MG63 (cell line): ENCODE measurements around the gene IL27RA. TPM values are rescaled to one million over a fixed set of nuclear protein-coding genes. Genes with fewer than 3 reads are reported as not detected.

Experiments used
- DNase-seq: peaks from one replicate; pipeline ENCODE4 v3.0.0-alpha.2; 2020
- H3K27me3 ChIP-seq: fragments of 250-450 bp; sonication (Bioruptor Pico); 2 replicates; pipeline ENCODE4 v1.5.1; 2020; ENCODE audit warnings: mild to moderate bottlenecking, moderate library complexity
- H3K36me3 ChIP-seq: fragments of 250-450 bp; sonication (Bioruptor Pico); 2 replicates; pipeline ENCODE4 v1.5.1; 2020; ENCODE audit warnings: mild to moderate bottlenecking, moderate library complexity
- H3K4me3 ChIP-seq: fragments of 250-450 bp; sonication (Bioruptor Pico); 2 replicates; pipeline ENCODE4 v1.5.1; 2020; ENCODE audit warnings: mild to moderate bottlenecking, moderate library complexity
- H3K9me3 ChIP-seq: fragments of 250-450 bp; sonication (Bioruptor Pico); 2 replicates; pipeline ENCODE4 v1.5.1; 2020; ENCODE audit warnings: mild to moderate bottlenecking, moderate library complexity
- total RNA-seq: library from RNA; depleted of rRNA; stranded (reverse); fragments of >200 nt; shearing (Covaris generic); gene quantifications from 2 replicates; pipeline ENCODE4 v1.2.3, GENCODE V29; 2014; ENCODE audit warnings: low replicate concordance; rRNA removed

IL27RA gene
- 3.3 and 8.4 TPM in 2 replicates for total RNA-seq

DNA sequence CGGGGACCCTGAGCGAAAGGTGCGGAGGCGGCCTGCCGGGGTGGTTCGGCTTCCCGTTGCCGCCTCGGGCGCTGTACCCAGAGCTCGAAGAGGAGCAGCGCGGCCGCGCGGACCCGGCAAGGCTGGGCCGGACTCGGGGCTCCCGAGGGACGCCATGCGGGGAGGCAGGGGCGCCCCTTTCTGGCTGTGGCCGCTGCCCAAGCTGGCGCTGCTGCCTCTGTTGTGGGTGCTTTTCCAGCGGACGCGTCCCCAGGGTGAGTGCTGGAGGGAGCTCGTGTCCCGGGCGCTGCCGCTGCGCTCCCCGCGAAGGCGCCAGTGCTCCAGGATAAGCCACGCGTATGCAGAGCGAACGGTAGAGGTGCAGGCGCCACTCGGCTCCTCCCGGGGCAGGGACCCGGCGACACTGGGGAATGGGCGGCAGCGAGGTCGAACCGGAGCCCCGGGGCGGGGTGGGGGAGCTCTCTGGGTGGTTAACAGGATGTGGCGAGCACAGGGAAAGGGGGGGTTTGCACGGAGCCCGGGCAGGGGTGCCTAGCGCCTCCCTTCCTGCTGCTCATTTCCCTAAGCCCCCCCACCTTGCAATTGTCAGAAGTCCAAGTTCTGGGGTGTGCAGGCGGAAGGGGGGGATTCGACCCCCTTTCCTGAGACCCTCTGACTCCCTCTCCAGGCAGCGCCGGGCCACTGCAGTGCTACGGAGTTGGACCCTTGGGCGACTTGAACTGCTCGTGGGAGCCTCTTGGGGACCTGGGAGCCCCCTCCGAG lies at the start of gene IL27RA:
TSS of gene IL27RA (plus strand) at position 44 of the 762 bp plus-strand sequence. CDS start at position 155, 111 bp downstream.
- DNase-seq, result peak; percentile 70
- H3K27me3 ChIP-seq, result peaks cover 5% of the 10 kb centered on the region; the same call in 1 of the 2 replicates
- H3K4me3 ChIP-seq, result peak within 1 kb of the TSS; percentile 58
- no peaks in the 10 kb centered on the region for H3K9me3 ChIP-seq
- H3K36me3 ChIP-seq, result no peaks in the 10 kb centered on the region

DNA sequence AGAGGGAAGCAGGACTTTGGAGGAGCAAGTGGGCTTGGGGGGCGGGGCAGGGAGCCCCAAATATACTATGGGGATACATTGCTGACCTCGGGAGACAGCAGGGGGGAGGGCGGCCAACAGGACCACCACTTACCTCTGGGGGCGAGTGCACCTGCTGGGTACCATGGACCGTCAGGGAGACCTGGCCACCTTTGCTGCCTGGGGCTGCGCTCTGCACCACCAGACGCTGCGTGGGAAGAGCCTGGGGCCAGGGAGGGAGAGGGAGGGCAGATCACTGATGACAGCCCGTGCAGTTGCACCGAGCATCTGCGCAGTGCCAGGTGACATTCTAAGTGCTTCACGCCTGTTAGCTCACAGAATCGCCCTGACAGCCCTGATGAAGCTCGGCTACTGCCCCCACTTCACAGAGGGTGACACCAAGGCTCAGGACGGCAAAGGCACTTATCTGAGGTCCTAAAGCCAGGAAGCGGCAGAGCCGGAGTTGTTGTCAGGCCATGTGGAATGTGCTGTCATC lies 49.5 kb upstream of the IL27RA start:
- Histone ChIP-seq H3K27me3 (no peaks in the 10 kb centered on the region), H3K4me3 (no peak overlapping the region), H3K36me3 (no peaks in the 10 kb centered on the region; the same call in 1 of the 2 replicates), H3K9me3 (no peaks in the 10 kb centered on the region)
- no peak for DNase-seq

DNA sequence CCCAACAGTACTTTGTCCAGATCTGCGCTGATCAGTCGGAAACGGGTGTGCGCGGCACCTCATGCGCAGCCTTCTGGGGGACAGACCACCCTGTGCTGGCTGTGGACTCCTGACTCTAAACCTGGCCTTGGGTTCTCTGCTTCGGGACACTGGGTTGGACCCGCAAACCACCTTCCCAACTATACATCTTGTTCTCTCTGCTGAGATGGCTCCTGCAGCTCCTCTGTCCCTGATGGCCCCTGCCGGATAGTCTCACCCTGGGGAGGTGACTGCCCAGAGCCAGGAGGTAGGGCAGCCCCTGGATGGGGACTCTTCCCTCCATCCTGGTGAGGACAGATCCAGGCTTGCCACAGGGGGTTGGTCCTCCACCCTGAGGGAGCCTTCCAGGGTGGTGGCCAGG lies 48.8 kb upstream of the IL27RA start:
- H3K9me3 ChIP-seq, result no peaks in the 10 kb centered on the region
- no peak for DNase-seq
- no peak overlapping the region for H3K4me3 ChIP-seq
- no peaks in the 10 kb centered on the region; the same call in 1 of the 2 replicates for H3K36me3 ChIP-seq
- no peaks in the 10 kb centered on the region for H3K27me3 ChIP-seq

DNA sequence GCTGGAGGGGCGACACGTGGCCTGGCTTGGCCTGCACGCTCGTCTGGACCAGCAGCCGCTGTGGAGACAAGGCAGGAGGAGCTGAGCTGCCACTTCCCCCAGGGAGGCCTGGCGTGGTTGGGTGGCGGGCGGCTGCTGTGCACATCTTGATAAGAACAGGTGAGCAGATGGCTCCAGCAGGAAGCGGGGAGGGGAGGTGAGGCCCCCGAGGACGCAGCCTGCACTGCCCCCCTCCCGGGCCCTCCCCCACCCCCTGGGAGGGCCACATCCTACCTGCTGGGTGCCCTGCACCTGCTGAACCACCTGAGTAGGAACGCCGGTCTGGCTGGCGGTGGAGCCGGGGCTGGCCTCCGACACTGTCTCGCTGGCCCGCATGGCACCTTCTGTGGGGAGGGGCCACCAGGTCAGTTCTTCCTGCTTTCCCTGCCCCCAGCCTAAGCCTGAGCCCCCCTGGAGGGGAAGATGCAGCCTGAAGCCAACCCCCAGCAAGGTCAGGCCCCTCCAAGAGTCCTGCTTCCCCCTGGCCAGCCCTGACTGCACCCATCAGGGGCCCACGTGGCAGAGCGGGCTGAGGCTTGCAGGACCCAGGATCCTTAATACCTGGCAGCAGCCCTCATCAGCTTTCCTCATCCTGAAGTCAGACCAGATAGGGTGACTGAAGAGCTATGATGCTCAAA lies 48.2 kb upstream of the IL27RA start:
- no peak for DNase-seq
- no peaks in the 10 kb centered on the region for H3K27me3 ChIP-seq
- no peaks in the 10 kb centered on the region; the same call in 1 of the 2 replicates for H3K36me3 ChIP-seq
- H3K9me3 ChIP-seq, result no peaks in the 10 kb centered on the region
- H3K4me3 ChIP-seq, result no peak overlapping the region

DNA sequence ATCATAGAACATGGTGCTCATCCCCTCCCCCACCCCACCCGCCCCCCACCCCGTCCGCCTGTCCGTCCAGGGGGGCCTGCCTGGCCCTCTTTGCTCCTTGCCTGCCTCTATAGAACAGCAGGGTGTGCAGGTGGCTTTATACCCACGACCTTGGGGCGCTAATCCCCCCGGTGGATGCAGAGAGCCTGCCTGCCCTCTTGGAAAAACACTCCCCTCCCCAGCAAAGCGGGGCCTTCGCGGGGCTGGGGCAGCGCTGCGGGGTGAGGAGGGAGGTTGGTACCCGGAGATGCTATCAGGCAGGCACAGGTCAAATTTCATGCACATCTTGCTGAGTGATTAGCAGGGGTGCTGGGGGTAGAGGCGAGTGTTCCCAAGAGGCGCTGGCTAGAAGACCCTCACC lies 47.4 kb upstream of the IL27RA start:
- H3K27me3 ChIP-seq, result no peaks in the 10 kb centered on the region
- no peak overlapping the region for H3K4me3 ChIP-seq
- DNase-seq, result no peak
- H3K9me3 ChIP-seq, result no peaks in the 10 kb centered on the region
- no peaks in the 10 kb centered on the region; the same call in 1 of the 2 replicates for H3K36me3 ChIP-seq

DNA sequence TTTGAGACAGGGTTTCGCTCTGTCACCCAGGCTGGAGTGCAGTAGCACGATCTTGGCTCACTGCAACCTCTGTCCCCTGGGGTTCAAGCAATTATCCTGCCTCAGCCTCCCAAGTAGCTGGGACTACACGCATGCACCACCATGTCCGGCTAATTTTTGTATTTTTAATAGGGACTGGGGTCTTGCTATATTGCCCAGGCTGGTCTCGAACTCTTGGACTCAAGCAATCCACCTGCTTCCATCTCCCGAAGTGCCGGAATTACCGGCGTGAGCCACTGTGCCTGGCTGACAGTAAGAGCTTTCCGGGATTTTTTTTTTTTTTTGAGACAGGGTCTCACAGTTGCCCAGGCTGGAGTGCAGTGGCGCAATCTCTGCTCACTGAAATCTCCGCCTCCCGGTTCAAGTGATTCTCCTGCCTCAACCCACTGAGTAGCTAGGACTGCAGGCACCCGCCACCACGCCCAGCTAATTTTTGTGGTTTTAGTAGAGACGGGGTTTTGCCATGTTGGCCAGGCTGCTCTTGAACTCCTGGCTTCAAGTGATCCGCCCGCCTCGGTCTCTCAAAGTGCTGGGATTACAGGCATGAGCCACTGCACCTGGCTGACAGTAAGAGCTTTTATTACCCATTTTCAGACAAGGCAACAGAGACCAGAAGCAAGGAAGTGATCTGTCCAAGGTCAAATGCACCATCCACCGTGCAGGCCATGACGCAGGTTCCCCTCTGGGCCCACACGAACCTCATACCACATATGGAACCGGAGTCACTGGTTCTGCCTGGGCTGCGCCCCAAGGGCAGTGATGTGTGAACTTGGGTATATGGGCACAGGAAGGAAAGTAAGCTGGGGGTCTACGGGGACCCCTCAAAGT lies 46.5 kb upstream of the IL27RA start:
- H3K9me3 ChIP-seq, result no peaks in the 10 kb centered on the region
- no peaks in the 10 kb centered on the region for H3K27me3 ChIP-seq
- no peak overlapping the region for H3K4me3 ChIP-seq
- no peak for DNase-seq
- no peaks in the 10 kb centered on the region; the same call in 1 of the 2 replicates for H3K36me3 ChIP-seq

DNA sequence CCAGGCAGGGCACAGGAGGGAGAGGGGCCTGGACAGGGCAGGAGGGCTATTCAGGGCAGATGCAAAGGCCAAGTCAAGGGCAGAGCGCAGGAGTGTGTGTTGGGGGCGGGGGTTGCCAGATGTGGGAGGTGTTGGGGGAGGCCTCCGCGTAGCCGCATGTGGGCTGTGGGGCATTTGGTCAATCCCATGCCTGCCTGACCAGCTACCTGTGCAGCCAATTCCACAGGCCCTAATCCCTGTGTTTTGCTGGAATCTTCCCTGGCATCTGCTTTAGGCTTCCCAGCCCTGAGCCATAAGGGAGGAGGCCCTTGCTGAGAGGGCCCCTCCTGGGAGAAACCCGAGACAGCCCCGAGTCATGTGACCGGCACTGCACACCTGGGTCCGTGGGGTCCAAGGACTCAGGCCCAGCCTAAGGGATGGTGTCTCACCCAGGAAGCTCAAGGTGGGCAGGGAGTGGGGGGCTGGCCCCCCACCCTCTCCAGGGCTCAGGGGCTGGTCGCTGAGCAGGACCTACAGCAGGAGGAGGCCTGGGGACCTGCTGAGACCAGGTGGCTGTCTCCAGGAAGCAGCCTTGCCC lies 45.7 kb upstream of the IL27RA start:
- DNase-seq, result no peak
- Histone ChIP-seq H3K4me3 (no peak overlapping the region), H3K36me3 (no peaks in the 10 kb centered on the region; the same call in none of the 2 replicates), H3K27me3 (no peaks in the 10 kb centered on the region), H3K9me3 (no peaks in the 10 kb centered on the region)

DNA sequence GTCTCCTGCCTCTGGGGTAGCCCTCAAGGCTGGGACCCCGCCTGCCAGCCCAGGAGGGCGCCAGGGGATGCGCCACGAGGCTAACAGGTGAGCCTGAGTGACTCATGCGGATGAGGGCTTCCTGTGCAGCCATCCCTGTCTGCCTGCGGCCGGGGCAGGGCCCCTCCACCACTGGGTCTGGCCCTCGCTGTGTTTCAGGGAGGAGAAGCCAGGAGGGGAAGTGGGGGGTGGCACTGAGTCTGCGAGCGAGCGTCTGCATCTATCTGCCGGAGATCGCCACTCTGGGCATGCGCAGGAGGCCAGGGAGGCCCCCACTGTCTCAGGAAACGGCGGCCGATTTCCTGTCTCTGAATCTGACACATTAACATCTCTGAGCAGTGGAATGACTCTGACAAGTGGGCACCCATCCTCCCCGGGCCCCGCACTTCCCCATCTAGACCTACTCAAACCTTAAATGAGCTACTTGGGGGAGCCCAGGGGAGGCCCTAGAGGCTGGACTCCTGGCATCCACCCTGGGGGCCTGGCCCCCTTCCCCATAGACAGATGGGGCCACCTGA lies 45.1 kb upstream of the IL27RA start:
- no peaks in the 10 kb centered on the region; the same call in none of the 2 replicates for H3K36me3 ChIP-seq
- no peaks in the 10 kb centered on the region for H3K27me3 ChIP-seq
- H3K9me3 ChIP-seq, result no peaks in the 10 kb centered on the region
- DNase-seq, result no peak
- H3K4me3 ChIP-seq, result no peak overlapping the region

DNA sequence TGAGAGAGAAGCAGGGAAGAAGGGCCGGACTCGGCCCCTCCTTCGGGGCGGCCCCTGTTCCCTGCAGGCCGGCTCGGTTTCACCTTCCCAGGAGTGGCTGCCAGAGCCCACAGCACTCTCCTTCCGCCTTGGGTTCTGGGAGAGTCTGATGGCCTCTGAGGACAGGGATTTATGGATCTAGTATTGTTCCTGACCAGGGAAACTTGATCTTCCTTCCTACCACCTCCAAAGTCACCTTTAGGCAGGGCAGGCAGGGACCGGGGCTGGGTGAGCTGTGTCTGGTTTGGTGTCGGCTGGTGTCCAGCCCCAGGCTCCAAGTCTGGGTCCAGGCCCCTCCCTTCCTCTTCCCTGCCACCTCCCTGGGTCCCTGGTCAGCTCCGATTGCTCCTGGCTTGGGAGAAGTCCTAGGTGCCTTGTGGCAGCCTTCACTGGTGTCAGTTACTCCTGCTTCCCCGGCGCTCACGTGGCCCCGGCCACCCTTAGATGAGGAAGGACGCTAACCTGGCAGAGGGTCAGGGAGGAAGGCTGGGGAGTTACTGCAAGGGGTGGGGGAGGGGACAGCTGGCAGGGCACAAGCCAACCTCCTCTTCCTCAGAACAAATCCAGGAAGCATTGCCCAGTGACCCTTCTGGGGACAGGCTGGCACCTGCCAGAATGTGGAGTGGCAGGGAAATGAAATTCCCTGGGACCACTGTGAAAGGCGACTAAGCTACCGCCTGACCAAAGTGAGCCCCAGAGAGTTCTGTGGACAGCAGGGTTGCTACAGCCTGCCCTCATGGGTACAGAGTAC lies 44.3 kb upstream of the IL27RA start:
- Histone ChIP-seq H3K36me3 (peaks cover under 1% of the 10 kb centered on the region), H3K27me3 (no peaks in the 10 kb centered on the region), H3K4me3 (no peak overlapping the region), H3K9me3 (no peaks in the 10 kb centered on the region)
- DNase-seq, result no peak

DNA sequence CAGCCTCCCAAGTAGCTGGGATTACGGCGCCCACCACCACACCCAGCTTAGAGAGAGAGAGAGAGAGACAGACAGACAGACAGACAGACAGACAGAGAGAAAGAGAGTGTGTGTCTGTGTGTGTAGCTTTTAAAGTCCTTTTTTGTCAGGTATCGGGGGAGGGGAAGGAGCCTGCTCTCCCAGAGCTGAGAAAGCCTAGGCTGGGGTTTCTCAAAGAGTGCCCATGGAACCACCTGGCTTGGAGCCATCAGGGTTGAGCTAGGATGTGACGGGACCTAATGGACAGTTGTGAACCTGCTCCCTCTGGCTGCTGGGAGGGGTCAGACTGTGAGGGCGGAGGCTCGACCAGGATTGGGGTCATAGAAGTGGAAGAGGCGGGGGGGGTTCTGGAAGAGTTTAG lies 42.1 kb upstream of the IL27RA start:
- Histone ChIP-seq H3K9me3 (no peaks in the 10 kb centered on the region), H3K27me3 (no peaks in the 10 kb centered on the region), H3K36me3 (peaks cover 8% of the 10 kb centered on the region), H3K4me3 (no peak overlapping the region)
- no peak for DNase-seq

DNA sequence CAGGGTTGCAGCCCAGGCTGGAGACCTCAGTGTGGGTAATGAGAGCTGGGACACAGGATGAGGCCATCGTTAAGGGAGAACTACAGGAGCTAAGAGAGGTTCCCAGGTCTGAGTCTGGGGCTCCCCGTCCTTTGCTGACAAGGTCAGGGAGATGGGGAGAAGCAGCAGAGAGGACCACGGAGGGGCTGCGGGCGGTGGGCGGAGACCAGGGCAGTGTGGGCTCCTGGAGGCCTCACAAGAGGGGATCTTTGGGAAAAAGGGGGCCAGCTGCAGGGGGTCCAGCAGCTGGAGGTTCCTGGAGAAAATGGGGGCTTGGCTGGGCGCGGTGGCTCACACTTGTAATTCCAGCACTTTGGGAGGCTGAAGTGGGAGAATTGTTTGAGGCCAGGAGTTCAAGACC lies 41.5 kb upstream of the IL27RA start:
- DNase-seq, result no peak
- peaks cover 8% of the 10 kb centered on the region for H3K36me3 ChIP-seq
- no peaks in the 10 kb centered on the region for H3K9me3 ChIP-seq
- no peak overlapping the region for H3K4me3 ChIP-seq
- H3K27me3 ChIP-seq, result no peaks in the 10 kb centered on the region

DNA sequence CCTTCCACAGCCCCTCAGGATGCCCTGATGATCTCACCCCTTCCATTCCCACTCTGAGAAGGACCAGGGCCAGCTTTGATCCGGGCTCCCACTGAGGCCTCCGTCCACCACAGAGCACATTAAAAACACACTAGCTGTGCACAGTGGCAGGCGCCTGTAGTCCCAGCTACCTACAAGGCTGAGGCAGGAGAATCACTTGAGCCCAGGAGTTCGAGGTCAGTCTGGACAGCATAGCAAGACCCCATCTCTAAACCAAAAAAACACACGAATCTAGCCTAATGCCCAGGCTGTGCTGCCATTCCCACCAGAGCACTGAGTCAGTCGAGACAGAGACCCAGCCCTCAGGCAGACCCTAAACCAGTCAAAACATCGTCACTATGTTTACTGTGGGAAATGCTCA lies 39.5 kb upstream of the IL27RA start:
- Histone ChIP-seq H3K9me3 (no peaks in the 10 kb centered on the region), H3K4me3 (no peak overlapping the region), H3K27me3 (no peaks in the 10 kb centered on the region), H3K36me3 (peaks cover 8% of the 10 kb centered on the region)
- DNase-seq, result no peak

DNA sequence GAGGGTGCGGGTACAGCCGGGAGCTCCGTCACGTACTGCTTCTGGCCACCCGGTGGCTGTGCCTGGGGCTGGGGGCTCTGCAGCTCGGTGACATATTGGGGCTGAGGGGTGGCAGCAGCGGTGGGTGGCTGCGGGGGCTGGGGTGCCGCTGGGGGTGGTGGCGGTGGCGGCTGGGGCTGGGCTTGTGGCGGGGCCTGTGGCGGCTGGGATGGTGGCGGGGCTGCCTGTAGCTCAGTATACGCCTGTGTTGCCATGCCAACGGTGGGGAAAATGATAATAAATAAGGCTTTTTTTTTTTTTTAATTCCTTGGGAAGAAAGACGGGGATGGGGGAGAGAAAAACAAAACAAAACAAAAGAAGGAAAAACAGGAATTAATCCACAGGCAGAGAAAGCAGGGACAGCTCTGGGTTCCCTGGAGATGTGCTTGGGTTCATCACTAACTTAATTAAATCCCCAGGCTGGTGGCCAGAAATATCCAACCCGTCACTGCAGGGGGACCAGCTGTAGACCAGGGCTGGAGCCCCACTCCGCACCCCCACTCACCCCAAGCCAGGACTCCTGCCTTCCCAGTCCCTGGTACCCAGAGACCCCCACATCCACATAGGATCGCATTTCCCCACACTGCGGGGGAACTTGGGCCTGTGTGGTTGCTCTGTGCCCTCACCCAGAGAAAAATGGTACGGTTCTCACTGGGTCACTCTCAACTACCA lies 37.8 kb upstream of the IL27RA start:
- peaks cover 10% of the 10 kb centered on the region for H3K36me3 ChIP-seq
- no peaks in the 10 kb centered on the region for H3K9me3 ChIP-seq
- H3K27me3 ChIP-seq, result no peaks in the 10 kb centered on the region
- DNase-seq, result no peak
- H3K4me3 ChIP-seq, result no peak overlapping the region

DNA sequence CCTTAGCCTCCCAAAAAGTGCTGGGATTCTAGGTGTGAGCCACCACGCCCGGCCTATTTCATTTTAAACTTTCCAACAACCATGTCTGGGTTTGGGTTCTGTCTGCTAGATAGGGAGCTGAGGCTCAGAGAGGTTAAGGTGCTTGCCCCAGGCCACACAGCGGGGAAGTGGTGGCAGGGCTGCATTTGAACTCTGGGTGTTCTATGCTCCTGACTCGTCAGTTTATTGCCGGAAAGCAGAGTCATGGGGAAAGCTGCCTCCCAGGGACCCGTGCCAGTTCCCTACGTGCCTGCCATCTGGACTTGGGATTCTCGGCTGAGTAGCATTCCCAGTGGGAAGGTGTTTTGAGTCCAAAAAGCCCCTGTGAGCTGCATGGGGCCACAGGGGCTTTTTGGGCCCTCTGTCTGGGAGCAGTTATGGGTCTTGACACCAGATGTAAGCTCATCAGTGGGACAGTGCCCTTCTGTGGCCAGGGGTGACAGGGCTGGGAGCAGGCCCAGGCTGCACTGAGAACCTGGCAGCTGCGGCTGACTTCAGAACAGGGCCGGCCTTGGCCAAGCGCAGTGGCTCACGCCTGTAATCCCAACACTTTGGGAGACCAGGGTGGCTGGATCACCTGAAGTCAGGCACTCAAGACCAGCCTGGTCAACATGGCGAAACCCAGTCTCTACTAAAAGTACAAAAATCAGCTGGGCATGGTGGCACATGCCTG lies 36.4 kb upstream of the IL27RA start:
- H3K4me3 ChIP-seq, result no peak overlapping the region
- peak; percentile 56 for DNase-seq
- H3K9me3 ChIP-seq, result peaks cover 9% of the 10 kb centered on the region
- no peaks in the 10 kb centered on the region for H3K27me3 ChIP-seq
- peaks cover 21% of the 10 kb centered on the region for H3K36me3 ChIP-seq
